ENCODE results near the gene S100A11. TPM values are rescaled to one million over a fixed set of nuclear protein-coding genes. Genes with fewer than 3 reads are reported as not detected.

Gene S100A11
- total RNA-seq, 1 donor from 2014 or later, result 737 TPM

GRCh38 chr1:152029144-152029928 lies 7.5 kb downstream of the S100A11 start:
- intact Hi-C loops (cut with DNase I), result no loop called here
- H3K9me3 ChIP-seq, result no peaks in the 10 kb centered on the region
- peak; percentile 55 to 70 for ATAC-seq

GRCh38 chr1:152026895-152027294 lies 9.9 kb downstream of the S100A11 start:
- no peaks in the 10 kb centered on the region for H3K4me1 ChIP-seq
- no peak overlapping the region for H3K27ac ChIP-seq
- ATAC-seq (no peak), DNase-seq (no peak)
- TF ChIP-seq, protein P1, sequence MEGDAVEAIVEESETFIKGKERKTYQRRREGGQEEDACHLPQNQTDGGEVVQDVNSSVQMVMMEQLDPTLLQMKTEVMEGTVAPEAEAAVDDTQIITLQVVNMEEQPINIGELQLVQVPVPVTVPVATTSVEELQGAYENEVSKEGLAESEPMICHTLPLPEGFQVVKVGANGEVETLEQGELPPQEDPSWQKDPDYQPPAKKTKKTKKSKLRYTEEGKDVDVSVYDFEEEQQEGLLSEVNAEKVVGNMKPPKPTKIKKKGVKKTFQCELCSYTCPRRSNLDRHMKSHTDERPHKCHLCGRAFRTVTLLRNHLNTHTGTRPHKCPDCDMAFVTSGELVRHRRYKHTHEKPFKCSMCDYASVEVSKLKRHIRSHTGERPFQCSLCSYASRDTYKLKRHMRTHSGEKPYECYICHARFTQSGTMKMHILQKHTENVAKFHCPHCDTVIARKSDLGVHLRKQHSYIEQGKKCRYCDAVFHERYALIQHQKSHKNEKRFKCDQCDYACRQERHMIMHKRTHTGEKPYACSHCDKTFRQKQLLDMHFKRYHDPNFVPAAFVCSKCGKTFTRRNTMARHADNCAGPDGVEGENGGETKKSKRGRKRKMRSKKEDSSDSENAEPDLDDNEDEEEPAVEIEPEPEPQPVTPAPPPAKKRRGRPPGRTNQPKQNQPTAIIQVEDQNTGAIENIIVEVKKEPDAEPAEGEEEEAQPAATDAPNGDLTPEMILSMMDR (IDR thresholded peaks at IDR 0.05), result no peak
- no peaks in the 10 kb centered on the region for H3K27me3 ChIP-seq (ENCODE audit: low read depth)
- no peak overlapping the region for H3K4me3 ChIP-seq
- no peaks in the 10 kb centered on the region for H3K9me3 ChIP-seq
- H3K36me3 ChIP-seq, result peaks cover 18% of the 10 kb centered on the region
- intact Hi-C loops (cut with DNase I), result no loop called here

More at GRCh38 chr1:152029144-152029928, 7.5 kb downstream of the S100A11 start:
- peaks cover 20% of the 10 kb centered on the region for H3K4me1 ChIP-seq
- H3K4me3 ChIP-seq, result no peak overlapping the region
- DNase-seq, result no peak
- peaks cover 39% of the 10 kb centered on the region for H3K36me3 ChIP-seq
- no peaks in the 10 kb centered on the region for H3K27me3 ChIP-seq (ENCODE audit: low read depth)
- no peak overlapping the region for H3K27ac ChIP-seq
- TF ChIP-seq, protein P1 (IDR thresholded peaks at IDR 0.05), result no peak

DNA sequence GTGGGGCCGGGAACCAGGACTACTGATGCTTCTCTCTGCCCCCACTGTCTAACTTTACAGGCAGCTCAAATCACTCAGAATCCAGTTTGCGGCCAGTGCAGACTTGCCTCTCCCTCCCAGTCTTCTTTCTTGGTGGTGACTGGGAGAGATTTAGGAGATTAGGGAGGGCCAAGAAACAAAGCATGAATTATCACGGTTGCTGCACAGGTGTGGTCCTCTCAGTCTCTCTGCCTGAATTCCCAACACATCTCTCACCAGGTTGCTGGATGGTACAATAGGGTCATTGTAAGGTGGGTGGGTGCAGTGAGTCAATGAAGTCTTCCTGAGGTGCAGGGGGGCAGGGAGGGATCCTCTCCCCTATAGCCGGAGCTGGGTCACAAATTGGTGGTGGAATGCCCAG lies 12.6 kb downstream of the S100A11 start:
- ATAC-seq (no peak), DNase-seq (no peak)
- Histone ChIP-seq H3K27ac (no peak overlapping the region), H3K4me1 (no peaks in the 10 kb centered on the region), H3K9me3 (no peaks in the 10 kb centered on the region), H3K36me3 (no peaks in the 10 kb centered on the region), H3K27me3 (ENCODE audit: low read depth) (no peaks in the 10 kb centered on the region), H3K4me3 (no peak overlapping the region)
- TF ChIP-seq, protein P1 (IDR thresholded peaks at IDR 0.05), result no peak
- intact Hi-C loops (cut with DNase I), result no loop called here

- H3K4me3 ChIP-seq, result no peak overlapping the region
- no peak for ATAC-seq
- TF ChIP-seq, protein P1 (IDR thresholded peaks at IDR 0.05), result no peak
- intact Hi-C loops (cut with DNase I), result no loop called here
- H3K36me3 ChIP-seq, result no peaks in the 10 kb centered on the region
- H3K9me3 ChIP-seq, result no peaks in the 10 kb centered on the region
- no peak for DNase-seq
- H3K27me3 ChIP-seq (ENCODE audit: low read depth), result no peaks in the 10 kb centered on the region
- H3K27ac ChIP-seq, result no peak overlapping the region
- H3K4me1 ChIP-seq, result no peaks in the 10 kb centered on the region
These were observed 13.6 kb downstream of the S100A11 start for GRCh38 chr1:152023221-152023620.

GRCh38 chr1:152022474-152022873 lies 14.3 kb downstream of the S100A11 start:
- no peak for DNase-seq
- intact Hi-C loops (cut with DNase I), result no loop called here
- H3K27ac ChIP-seq, result no peak overlapping the region
- no peaks in the 10 kb centered on the region for H3K36me3 ChIP-seq
- no peak for ATAC-seq
- TF ChIP-seq, protein P1 (IDR thresholded peaks at IDR 0.05), result no peak
- no peaks in the 10 kb centered on the region for H3K9me3 ChIP-seq
- no peaks in the 10 kb centered on the region for H3K4me1 ChIP-seq
- H3K27me3 ChIP-seq (ENCODE audit: low read depth), result no peaks in the 10 kb centered on the region
- no peak overlapping the region for H3K4me3 ChIP-seq

Data from lower lobe of right lung (tissue), 2 donors.